Stimulated activated CD8-positive, alpha-beta memory T cell treated with anti-CD3 and anti-CD28 coated beads, Interleukin-7, amount 100 ng/mL, for 1 hour (primary cell): ENCODE results near the gene VWA3B.

Experiments
- DNase-seq, 2 donors: peaks; one replicate each; pipeline ENCODE4 v3.0.0-alpha.2; 2020; ENCODE audit warnings: low read depth in 2 of 2

The VWA3B gene

GRCh38 chr2:98177286-98177685 lies 90.3 kb downstream of the VWA3B start:
- DNase-seq = no peak

DNA sequence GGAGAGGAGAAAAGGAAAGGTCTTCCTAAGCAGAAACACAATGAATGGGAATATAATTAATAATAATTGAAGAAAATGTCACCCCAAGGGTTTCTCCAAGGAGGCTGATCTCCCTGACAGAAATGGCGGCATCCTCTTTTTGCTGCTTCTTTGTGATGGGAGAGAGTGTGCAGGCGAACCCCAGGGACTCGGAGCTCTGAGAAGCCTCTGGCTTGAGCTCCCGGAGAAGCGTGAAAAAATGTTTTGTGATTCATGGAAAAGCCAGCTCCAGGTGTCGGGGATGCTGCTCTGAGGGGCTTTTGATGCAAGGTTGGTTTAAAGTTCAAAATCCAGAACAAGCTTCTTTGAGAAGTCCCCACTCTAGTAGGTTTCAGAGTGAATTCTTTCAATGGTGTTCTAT lies 91.0 kb downstream of the VWA3B start:
- DNase-seq = no peak

DNA sequence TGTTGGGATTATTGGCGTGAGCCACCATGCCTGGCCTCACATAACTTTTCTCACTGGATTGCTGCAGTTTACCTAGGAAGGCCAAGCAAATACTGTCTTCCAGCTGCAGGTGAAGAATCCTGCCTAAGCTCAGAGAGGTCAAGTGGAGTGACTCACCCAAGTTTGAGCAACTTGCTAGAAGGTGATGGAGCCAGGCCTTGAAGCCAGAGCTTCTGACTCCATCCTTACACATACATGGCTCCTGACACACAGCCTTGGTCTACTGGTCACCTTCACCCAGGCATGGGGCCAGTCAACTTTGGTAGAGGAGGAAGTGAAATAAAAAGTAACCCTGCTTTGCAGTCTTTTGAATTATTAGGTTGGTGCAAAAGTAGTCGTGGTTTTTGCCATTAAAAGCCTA lies 93.5 kb downstream of the VWA3B start:
- DNase-seq = no peak

DNA sequence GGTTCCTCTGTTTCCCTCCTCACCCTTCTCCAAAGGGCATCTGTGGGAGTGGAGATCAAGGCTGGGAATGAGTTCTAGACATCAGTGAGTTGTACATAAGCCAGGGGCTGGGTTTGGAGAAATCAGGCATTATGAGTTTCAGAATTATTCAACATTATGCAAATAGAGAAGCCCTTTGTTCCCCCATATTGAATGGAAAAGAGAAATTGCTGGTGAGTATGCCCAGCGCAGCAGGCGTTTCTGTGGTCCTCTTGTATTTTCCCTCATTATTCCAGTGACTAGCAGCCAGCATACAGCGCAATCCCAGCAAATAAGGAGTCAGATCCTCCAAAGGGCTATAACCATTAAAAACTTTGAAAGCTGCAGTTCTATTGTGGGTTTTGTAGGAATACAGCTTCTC lies 94.4 kb downstream of the VWA3B start:
- DNase-seq = no peak

DNA sequence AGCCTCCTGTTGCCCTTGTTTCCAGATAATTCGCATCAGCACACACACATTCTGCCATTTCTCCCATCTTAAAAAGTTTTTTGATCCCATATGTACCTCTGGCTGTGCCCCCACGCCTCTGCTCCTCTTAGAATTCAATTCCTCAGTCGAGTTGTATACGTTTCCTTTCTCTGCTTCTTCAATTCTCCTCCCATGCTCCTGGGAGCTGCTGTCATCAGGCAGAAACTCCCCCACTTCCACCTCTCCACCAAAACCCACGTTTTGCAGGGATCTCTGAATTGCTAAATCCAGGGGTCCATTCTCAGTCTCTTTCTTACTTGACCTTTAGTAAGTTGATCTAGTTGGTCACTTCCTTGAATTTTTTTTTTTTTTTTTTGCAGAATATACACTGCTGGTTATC lies 98.8 kb downstream of the VWA3B start:
- no peak for DNase-seq

DNA sequence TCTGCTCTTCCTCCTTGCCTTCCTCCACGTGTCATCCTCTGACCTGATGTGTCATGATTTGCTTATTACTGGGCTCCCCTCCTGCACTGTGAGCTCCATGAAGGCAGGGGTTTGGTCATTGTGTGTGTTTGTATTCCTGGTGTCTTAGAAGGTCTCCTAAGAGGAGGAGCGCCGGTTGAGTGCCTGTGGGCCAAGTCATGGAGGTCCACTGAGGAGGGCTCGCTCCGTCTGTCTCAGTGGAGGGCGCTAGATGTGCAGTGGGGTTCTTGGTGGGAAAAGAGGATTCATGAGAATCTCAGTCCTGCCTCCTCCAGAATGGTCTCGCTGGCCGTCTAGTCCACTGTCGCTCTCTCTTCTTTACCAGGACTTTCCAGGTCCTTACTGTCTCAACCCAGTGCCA lies 100.2 kb downstream of the VWA3B start:
- no peak for DNase-seq

DNA sequence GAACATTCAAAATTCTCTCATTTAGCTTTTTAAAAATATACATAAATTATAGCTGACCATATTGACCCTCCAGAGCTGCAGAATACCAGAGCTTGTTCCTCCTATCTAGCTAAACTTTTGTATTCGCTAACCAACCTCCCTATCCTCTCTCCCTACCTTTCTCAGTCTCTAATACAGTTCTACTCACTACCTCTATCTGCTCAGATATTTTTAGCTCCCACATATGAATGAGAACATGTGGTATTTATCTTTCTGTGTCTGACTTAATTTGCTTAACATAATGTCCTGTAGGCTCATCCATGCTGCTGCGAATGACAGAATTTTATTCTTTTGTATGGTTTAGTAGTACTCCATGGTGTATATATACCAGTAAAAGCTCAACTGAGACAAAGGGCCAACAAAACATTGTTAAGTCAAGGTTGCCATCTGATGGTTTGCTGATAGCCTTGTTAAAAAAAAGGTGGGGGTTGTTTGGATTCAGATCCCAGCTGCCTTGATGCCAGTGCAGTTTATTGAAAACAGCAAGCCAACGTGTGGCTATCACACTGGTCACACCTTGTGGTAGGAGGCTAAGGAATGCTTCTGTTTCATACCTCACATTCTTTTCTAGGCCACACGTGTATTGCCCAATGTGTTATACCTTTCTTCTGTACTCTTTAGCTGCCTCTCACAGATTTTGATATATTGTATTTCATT lies 101.5 kb downstream of the VWA3B start:
- DNase-seq = no peak

DNA sequence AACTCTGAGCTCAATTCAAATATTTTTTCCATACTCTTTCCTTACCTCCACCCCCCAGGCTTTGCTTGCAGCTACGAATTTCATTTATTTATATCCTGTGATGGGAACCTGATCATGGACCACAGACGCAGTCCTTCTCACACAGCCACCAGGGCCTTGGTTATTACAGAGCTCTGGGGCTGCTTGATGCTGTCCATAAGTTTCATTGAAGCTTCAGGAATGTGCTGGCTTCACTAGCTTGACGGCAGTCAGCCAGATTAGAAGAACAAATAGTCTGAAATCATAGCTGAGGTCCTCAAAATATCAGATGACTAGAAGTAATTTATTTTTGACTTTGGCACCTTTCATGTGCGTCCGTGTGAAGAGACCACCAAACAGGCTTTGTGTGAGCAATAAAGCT lies 104.9 kb downstream of the VWA3B start:
- no peak for DNase-seq

- DNase-seq = no peak
These were observed 114.6 kb downstream of the VWA3B start for GRCh38 chr2:98201576-98201975.

- no peak for DNase-seq
These were observed 118.9 kb downstream of the VWA3B start for GRCh38 chr2:98205889-98206288.

DNA sequence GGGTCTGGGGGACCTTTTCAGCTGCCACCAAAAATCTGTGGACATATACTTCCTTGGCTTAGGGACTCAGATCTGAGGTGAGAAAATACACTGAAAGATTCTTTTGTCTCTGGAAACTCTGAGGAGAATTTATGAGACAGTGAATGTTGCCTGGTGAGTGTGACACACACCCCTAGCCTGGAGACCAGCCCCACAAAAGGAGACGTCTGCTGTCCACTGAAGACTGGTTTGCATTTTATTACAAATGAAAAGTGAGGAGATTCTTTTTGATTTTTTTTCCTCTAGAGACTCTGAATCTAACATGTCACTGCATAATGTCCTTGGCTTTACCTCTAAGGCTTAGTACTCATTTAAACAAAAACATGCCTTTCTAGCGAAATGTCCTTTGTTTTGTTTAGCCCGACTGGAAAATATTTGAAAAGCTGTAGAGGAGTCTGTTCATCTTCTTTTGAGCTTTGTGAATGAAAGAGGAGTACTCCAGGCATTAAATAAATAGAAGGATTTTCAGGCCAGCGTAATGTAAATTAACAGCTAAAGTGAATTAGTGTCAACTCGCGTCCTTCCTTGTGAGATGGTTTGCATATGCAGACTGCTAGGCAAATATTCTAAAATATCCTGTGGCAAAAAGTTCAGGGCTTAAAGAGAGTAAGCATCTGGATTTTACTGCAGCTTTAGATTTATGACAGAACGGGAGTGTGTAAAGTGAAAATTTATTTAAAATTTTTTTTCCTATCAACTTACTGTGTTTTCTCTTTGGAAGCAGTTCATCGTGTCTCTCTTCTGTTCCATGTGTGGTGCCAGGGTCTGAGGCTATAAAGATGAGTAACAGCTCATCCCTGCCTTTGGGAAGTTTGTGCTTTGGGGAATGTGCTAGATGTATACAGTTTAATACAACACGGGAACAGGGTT lies 125.4 kb downstream of the VWA3B start:
- no peak for DNase-seq

DNA sequence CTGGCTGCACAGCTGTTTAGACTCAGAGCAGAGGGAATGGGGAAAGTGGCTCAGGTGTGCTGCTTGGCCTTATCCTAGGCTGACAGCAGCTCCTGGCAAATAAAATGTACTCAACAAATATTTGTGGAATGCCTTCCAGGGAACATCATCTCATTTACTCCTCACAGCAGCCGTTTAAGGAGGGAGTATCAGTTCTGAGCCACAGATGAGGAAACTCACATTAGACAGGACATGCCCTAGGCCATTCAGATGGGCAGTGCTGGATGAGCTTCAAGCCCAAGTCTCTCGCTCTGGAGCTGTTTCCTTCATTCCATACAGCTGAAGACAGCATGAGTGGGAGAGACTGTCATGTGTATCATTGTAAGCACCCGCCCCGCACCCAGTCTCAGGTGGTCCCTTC lies 129.6 kb downstream of the VWA3B start:
- DNase-seq = no peak

DNA sequence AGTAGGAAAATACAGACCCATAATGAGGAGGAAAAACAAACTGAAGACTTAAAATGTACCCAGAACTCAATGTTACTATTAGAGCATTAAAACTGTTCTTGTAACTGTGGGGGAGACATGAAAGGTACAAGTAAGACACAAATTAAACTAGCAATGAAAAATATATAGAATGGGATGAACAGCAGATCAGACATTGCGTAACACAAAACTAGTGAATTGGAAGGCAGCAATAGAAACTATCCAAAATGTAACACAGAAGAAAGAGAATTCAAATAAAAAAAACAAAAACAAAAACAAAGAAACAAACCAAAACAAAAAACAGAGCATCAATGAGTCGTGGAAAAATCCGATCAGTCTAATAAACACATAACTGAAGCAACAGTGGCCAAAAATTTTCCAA lies 132.2 kb downstream of the VWA3B start:
- no peak for DNase-seq

DNA sequence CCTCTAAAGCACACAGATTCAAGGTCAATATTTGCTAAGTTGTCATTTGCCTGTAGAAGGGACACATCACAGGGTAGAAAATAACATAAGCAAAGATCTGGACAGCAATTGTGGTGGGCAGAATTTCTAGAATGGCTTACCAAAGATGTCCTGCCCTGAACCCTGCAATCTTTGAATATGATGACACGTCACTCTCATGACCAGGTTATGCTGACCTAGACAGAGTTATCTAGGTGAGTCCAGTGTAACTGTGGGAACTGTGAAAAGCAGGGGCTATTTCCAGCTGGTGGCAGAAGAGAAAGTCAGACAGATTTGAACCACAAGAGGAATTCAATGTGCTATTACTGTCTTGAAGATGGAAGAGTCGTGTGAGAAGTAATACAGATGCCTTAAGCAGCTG lies 147.0 kb downstream of the VWA3B start:
- no peak for DNase-seq

DNA sequence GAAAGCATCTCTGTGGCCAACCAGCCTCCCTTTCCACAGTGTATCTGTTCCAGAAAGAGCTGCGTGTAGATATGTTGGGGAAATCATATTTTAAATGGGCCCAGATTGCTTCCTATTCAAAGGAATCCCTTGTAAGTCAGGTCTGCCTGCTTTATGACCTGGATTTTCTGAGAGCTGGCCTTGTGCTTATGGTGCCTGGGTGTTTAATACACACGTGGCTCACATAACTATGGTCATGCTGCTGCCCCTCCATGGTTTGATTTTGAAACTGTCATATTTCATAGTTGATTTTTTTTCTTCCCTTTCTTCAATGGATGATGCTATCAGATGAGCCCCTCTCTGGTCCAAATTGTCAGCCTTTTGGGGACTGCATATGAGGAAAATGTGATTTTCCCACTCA lies 147.8 kb downstream of the VWA3B start:
- no peak for DNase-seq

DNA sequence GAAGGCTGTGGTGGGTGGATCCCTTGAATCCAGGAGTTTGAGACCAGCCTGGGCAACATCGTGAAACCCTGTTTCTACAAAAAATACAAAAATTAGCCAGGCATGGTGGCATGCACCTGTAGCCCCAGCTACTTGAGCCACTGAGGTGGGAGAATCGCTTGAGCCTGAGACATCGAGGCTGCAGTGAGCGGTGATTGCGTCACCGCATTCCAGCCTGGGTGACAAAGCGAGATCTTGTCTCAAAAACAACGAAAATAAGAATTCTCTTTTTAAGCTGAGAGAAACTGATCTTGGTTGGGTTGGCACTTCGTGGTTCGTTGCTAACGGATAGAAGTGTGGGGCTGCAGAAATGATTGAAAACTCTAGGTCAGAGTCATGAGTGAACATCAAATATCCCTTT lies 150.0 kb downstream of the VWA3B start:
- no peak for DNase-seq

DNA sequence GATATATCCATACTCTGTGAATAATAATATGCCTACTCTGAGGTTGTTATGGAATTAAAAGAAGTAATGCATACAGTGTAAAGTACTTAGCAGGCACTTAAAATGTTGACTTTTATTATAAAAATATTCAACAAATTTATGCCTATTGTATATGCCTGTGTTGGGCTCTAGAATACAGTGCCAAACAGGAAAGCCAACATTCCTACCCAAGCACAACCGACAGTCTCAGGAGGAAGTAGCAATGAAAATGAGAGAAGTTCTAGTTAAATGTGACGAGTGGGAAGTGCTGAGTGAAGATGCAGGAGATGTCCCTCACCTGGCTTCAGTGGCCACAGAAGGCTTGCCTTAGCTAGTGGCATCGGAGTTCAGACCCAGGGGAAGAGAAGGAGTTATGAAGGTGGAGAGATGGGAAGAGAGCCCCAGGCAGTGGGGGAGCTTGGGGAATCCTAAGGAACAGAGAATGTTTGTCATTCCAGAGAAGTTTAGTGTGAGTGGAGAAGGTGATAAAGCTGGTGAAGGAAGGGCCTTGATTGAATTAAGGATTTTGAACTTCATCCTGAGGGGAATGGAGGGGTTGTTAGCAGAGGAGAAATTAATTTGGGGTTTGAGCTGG lies 153.9 kb downstream of the VWA3B start:
- no peak for DNase-seq

DNA sequence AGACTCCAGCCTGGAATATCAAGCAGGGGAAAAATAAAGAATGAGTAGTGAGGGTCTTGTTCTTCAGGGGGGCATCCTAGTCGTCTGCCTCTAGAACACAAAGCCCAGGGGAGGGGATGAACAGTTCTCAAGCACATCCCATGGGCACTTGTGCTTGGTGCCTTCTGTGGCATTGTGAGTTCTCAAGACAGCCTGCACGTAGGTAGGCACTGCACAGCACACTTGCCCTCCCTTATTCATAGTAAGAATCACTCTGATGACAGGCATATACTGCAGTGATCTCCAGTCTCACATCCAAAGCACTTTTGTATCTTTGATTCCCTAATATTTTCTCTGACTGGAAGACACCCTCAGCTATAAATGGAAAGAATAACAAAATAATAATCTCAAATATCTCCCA lies 154.6 kb downstream of the VWA3B start:
- no peak for DNase-seq

- DNase-seq = no peak
These were observed 155.0 kb downstream of the VWA3B start for GRCh38 chr2:98242003-98242402.

DNA sequence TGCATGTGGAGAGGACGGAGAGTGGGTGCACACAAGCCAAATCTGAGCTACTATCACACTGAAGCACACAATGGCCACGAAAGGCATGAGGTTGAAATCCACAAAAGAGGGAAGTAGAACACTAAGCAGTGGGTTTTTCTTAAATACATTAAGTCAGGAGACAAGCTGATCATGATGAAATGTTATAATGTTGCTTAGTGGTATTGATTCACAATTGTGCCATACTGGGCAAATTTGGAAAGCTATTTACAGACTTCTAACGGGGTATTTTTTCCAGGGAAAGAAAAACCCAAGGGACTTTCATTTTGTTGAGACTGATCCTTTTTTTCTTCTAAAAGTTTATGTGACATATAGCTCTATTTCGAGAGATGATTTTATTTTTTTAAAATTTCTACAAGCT lies 158.5 kb downstream of the VWA3B start:
- DNase-seq = no peak

DNA sequence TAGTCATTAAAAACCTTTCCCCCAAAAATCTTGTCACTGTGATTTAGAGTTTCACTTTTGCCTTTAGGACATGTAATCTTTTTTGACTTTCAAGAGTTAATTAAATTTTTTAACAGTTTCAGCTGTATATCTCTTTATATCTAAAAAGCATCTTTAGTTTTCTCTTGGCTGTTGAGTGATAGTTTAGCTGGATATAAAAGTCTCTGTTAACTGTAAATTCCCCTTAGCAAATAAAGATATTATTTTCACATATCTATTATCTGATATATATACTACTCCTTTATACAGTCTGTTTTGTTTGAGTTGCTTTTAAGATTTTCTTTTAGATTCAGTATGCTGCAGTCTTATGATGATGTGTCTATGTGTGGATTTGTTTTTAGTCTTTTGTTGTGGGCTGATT lies 160.4 kb downstream of the VWA3B start:
- no peak for DNase-seq

DNA sequence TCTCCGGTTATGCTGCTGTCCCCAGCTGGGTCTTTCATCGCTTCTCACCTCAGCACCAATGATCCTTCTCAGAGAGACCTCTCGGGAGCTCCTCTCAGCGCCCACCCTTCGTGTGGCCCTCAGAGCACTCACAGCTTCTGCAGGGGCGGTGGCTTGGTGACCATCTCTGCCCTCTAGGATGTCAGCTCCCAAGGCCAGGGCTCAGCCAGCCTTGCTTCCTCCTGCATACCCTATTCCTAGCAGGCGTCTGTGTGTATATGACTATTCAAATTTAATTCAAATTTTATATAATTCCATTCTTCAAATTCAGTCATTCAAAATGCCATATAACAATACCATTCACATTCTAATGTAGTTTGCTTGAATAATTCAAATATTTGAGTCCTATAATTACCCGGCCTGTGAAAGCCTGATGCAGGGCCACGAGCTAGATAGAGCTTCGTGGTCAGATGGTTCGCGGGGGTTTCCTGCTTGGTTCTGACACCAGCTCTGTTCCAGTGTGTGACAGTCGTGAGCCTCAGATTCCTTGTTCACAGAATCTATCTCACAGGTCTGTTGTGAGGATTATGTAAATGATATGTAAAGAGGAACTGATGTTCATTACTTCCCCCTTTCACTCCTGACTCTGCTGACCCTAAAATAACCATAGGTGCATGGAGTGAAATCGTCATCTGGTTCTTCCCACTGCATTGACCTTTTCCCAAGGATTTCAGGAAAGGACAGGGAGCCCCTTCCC lies 165.2 kb downstream of the VWA3B start:
- DNase-seq = no peak
